Heart right ventricle (tissue), 16 donors: ENCODE results near the gene CMIP. TPM values are rescaled to one million over a fixed set of nuclear protein-coding genes. Genes with fewer than 3 reads are reported as not detected.
A peak's percentile ranks its signal among the peaks of the same experiment; 100 is the strongest.

Experiments
- ATAC-seq, 8 donors: fragments of 200-7000 bp; cut with Tn5 transposase; one replicate each; pipeline ENCODE4 v1.9.1; 2020; ENCODE audit warnings: mild to moderate bottlenecking in 8 of 8, moderate library complexity in 8 of 8, moderate number of reproducible peaks in 1 of 8
- DNase-seq, 2 donors: peaks; one replicate each; pipeline ENCODE4 v3.0.0-alpha.2; 2020
- H3K27ac ChIP-seq, 10 donors: fragments of 200-600 bp; sonication (generic) in 2 of 10; one replicate each; pipeline versions ENCODE4 v1.5.0 to v1.8.0; 2020 to 2022; ENCODE audit warnings: mild to moderate bottlenecking in 3 of 10
- H3K27me3 ChIP-seq, 7 donors: fragments of 200-600 bp; one replicate each; pipeline ENCODE4 v1.8.0; 2021 to 2022; ENCODE audit warnings: mild to moderate bottlenecking in 2 of 7
- H3K36me3 ChIP-seq, 9 donors: fragments of 200-600 bp; sonication (generic) in 1 of 9; one replicate each; pipeline versions ENCODE4 v1.5.0 to v1.8.0; 2020 to 2022; ENCODE audit warnings: mild to moderate bottlenecking in 2 of 9
- H3K4me1 ChIP-seq, 9 donors: fragments of 200-600 bp; sonication (generic) in 1 of 9; one replicate each; pipeline versions ENCODE4 v1.5.0 to v1.8.0; 2020 to 2022; ENCODE audit warnings: mild to moderate bottlenecking in 4 of 9
- H3K4me3 ChIP-seq, 10 donors: fragments of 200-600 bp; sonication (generic) in 2 of 10; one replicate each; pipeline versions ENCODE4 v1.5.0 to v1.8.0; 2020 to 2022; ENCODE audit warnings: mild to moderate bottlenecking in 7 of 10, moderate library complexity in 2 of 10
- H3K9me3 ChIP-seq, 11 donors: fragments of 200-600 bp in 10 of 11; sonication (generic) in 2 of 11; one replicate each; pipeline versions ENCODE4 v1.5.0 to v1.8.0; 2013 to 2022; ENCODE audit warnings: mild to moderate bottlenecking in 2 of 11, control low read depth in 1 of 11, moderate library complexity in 1 of 11
- WGBS, 2 donors: extraction: QIAGEN DNeasy Blood & Tissue Kit; methylation state at CpG; one replicate each; pipeline ENCODE4 v1.1.7; 2013; ENCODE audit warnings: inconsistent platforms in 1 of 2; 5-methylcytosine and 5-hydroxymethylcytosine counted together
- intact Hi-C, 10 donors: fragments of 100-400 bp; cut with DNase I; formaldehyde crosslinking; loops; one replicate each; pipeline versions ENCODE4 v1.11.1 to v1.14.2; 2022
- polyA plus RNA-seq, 2 donors: library from polyadenylated mRNA; stranded (reverse); fragments of 200-250 nt; gene quantifications; one replicate each; pipeline ENCODE4 v1.2.3, GENCODE V29; 2013
- total RNA-seq, 10 donors: library from RNA; stranded (reverse); fragmentation: NEBNext Ultra II Directional in 3 of 10; extraction: Animal tissue kit (Norgen Biotek cat#: 25700) in 3 of 10; gene quantifications; one replicate each; pipeline versions ENCODE4 v1.2.1 to v1.2.4, GENCODE V29; 2021 to 2023
- TF ChIP-seq, protein P1 (sequence below), 9 donors: fragments of 200-600 bp; sonication (generic) in 2 of 9; IDR thresholded peaks; one replicate each; pipeline versions ENCODE4 v1.5.0 to v1.8.0; 2021 to 2022; ENCODE audit warnings: antibody characterized with exemption in 9 of 9, mild to moderate bottlenecking in 5 of 9, moderate library complexity in 1 of 9
- donor health status: Arrhythmogenic right ventricular cardiomyopathy.
- donor health status: ischemic (EF 13 %, LVEDD 7.1; RV severe dilation, severe dysfunction).
- donor health status: healthy with polysubstance abuse.
- donor health status: DM: no; HTN: yes; CAD: no.
- donor health status: DM: no; HTN: no; CAD: no.
- donor health status: ischemic (EF 25% LVEDD 6.9; RV normal size, moderate dysfunction).
- donor health status: ischemic (EF 25% LVEDD 5.7; RV mildly dilated, moderate dysfunction).
- donor health status: healthy.
- donor health status: DM: yes; HTN: yes; CAD: no.
- donor health status: Ischemic cardiomyopathy.
- donor health status: ischemic (EF 35%, LVEDD 5.7; RV mildly dilated, moderate dysfunction).
- donor health status: nonischemic (EF 11% LVEDD 7.7; RV severe dilation, severe dysfunction).
- donor health status: DM: yes; HTN: yes; CAD: no.
- donor health status: PGD.
- donor health status: ischemic (EF 29% LVEDD 5.4; RV normal size, mild dysfunction).
- donor health status: nonischemic (EF 23%, LVEDD 6.1; RV moderate dilation, normal function).

Gene CMIP
- total and polyA plus RNA-seq, 12 donors = 5.4 to 32.8 (median 13.0) TPM

- H3K4me3 ChIP-seq = no peak overlapping the region
- H3K9me3 ChIP-seq = no peaks in the 10 kb centered on the region
- intact Hi-C loops = no loop called here
- DNase-seq (no peak), ATAC-seq (no peak)
- no peak overlapping the region for H3K27ac ChIP-seq
- peaks cover 0 to 47% (median 27%) of the 10 kb centered on the region in 9 donors for H3K4me1 ChIP-seq
- 94 to 96% methylated on average over 8 of the region's 8 CpGs for WGBS, 2 donors
- no peaks in the 10 kb centered on the region for H3K27me3 ChIP-seq
- TF ChIP-seq, protein P1, sequence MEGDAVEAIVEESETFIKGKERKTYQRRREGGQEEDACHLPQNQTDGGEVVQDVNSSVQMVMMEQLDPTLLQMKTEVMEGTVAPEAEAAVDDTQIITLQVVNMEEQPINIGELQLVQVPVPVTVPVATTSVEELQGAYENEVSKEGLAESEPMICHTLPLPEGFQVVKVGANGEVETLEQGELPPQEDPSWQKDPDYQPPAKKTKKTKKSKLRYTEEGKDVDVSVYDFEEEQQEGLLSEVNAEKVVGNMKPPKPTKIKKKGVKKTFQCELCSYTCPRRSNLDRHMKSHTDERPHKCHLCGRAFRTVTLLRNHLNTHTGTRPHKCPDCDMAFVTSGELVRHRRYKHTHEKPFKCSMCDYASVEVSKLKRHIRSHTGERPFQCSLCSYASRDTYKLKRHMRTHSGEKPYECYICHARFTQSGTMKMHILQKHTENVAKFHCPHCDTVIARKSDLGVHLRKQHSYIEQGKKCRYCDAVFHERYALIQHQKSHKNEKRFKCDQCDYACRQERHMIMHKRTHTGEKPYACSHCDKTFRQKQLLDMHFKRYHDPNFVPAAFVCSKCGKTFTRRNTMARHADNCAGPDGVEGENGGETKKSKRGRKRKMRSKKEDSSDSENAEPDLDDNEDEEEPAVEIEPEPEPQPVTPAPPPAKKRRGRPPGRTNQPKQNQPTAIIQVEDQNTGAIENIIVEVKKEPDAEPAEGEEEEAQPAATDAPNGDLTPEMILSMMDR (IDR thresholded peaks at IDR 0.05) = no peak
- no peaks in the 10 kb centered on the region for H3K36me3 ChIP-seq
These were observed 96.7 kb downstream of the CMIP start for GRCh38 chr16:81541314-81541713.

GRCh38 chr16:81542609-81543570, 98.3 kb downstream of the CMIP start:
- H3K9me3 ChIP-seq = no peaks in the 10 kb centered on the region
- no peaks in the 10 kb centered on the region for H3K27me3 ChIP-seq
- peaks cover 0 to 56% (median 35%) of the 10 kb centered on the region in 9 donors for H3K4me1 ChIP-seq
- DNase-seq (no peak), ATAC-seq (peak in 4 of 8 donors; percentile 7 to 62 (median 30))
- no peak overlapping the region for H3K4me3 ChIP-seq
- 74 to 83% methylated on average over 22 of the region's 22 CpGs for WGBS, 2 donors
- H3K36me3 ChIP-seq = no peaks in the 10 kb centered on the region
- intact Hi-C loops = no loop called here
- TF ChIP-seq, protein P1 (IDR thresholded peaks at IDR 0.05) = no peak
- peak overlapping the region in 5 of 10 donors; percentile 2 to 64 (median 34) for H3K27ac ChIP-seq

- H3K4me1 ChIP-seq = peaks cover 0 to 61% (median 35%) of the 10 kb centered on the region in 9 donors
- DNase-seq (no peak), ATAC-seq (peak in 3 of 8 donors; percentile 11 to 46 (median 29))
- intact Hi-C loops = no loop called here
- no peaks in the 10 kb centered on the region for H3K27me3 ChIP-seq
- WGBS, 2 donors = 74 to 82% methylated on average over 3 of the region's 3 CpGs
- no peak overlapping the region for H3K4me3 ChIP-seq
- no peaks in the 10 kb centered on the region for H3K36me3 ChIP-seq
- TF ChIP-seq, protein P1 (IDR thresholded peaks at IDR 0.05) = no peak
- no peaks in the 10 kb centered on the region for H3K9me3 ChIP-seq
- peak overlapping the region in 3 of 10 donors; percentile 17 to 64 (median 40) for H3K27ac ChIP-seq
These were observed 99.0 kb downstream of the CMIP start for GRCh38 chr16:81543571-81543970.

DNA sequence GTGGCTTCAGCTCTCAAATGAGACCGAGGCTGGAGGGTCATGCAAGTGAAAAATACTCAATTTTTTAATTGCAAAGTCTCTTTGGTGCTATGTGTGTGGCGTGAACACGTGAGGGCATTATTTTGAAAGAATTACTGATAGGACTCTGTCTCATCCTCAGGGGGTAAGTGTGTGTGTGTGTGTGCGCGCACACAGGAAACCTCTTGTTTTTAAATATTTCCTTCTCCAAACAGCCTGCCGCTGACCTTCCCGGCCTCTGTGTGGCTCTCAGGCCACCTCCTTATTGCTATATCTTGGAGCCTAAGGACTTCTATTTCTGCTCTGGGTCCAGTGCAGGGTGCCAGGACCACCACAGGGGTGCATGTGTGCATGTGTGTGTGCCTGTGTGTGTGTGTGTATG, 99.7 kb downstream of the CMIP start:
- H3K4me3 ChIP-seq = no peak overlapping the region
- DNase-seq (peak in 1 of 2 donors; percentile 33), ATAC-seq (peak in 4 of 8 donors; percentile 39 to 62 (median 51))
- TF ChIP-seq, protein P1 (IDR thresholded peaks at IDR 0.05) = no peak
- intact Hi-C loops = no loop called here
- peak overlapping the region in 2 of 10 donors; percentile 10 to 64 for H3K27ac ChIP-seq
- WGBS, 2 donors = 62 to 64% methylated on average over 7 of the region's 7 CpGs
- H3K4me1 ChIP-seq = peaks cover 0 to 68% (median 41%) of the 10 kb centered on the region in 9 donors
- no peaks in the 10 kb centered on the region for H3K36me3 ChIP-seq
- no peaks in the 10 kb centered on the region for H3K9me3 ChIP-seq
- H3K27me3 ChIP-seq = no peaks in the 10 kb centered on the region
